ENCODE results near the gene TRIM6. TPM values are rescaled to one million over a fixed set of nuclear protein-coding genes. Genes with fewer than 3 reads are reported as not detected.

The TRIM6 gene
- total and polyA plus RNA-seq, 9 of the 15 experiments (the other 6 are each of a cell fraction or from before 2014, with no cell fraction given) = 5.0 to 11.8 (median 8.7) TPM

- TF ChIP-seq PHF20 (IDR thresholded peaks at IDR 0.05; ENCODE audit: partially characterized antibody) = no peak
- no peak for TF ChIP-seq MCM2 (IDR thresholded peaks at IDR 0.05; ENCODE audit: low read depth)
- TF ChIP-seq ZNF311 (CRISPR knock-in tag; IDR thresholded peaks at IDR 0.05) = no peak
- TF ChIP-seq CUX1 (CRISPR knock-in tag; IDR thresholded peaks at IDR 0.05) = no peak
- TF ChIP-seq TAF1 (IDR thresholded peaks at IDR 0.05; ENCODE audit: control insufficient read depth, extremely low read depth, insufficient read depth, low read length, severe bottlenecking) = no peak
- TF ChIP-seq HES1 (IDR thresholded peaks at IDR 0.05; ENCODE audit: low read depth) = no peak
- TF ChIP-seq PHB2 (IDR thresholded peaks at IDR 0.05; ENCODE audit: low read depth) = no peak
- peak; percentile 24; the same call in 1 of the 2 replicates for TF ChIP-seq JUN (IDR thresholded peaks at IDR 0.05; ENCODE audit: borderline replicate concordance, low read depth, low read length)
- TF ChIP-seq JUN (CRISPR knock-in tag; IDR thresholded peaks at IDR 0.05; ENCODE audit: borderline replicate concordance) = no peak
- no peak for TF ChIP-seq MAZ (CRISPR knock-in tag; conservative IDR thresholded peaks at IDR 0.05 in 1 of 2, IDR thresholded peaks at IDR 0.05 in 1 of 2)
- TF ChIP-seq ELF1 (tag; IDR thresholded peaks at IDR 0.05) = no peak
- TF ChIP-seq ARID4B (CRISPR knock-in tag; IDR thresholded peaks at IDR 0.05) = no peak
- TF ChIP-seq BHLHE40 (IDR thresholded peaks at IDR 0.05; ENCODE audit: low read length) = peak; percentile 28; the same call in 1 of the 2 replicates
- TF ChIP-seq XRCC3 (IDR thresholded peaks at IDR 0.05) = no peak
- no peak for TF ChIP-seq ETV5 (CRISPR knock-in tag; IDR thresholded peaks at IDR 0.05; ENCODE audit: low read depth)
- peak; percentile 44 for TF ChIP-seq FOSL1 (tag; conservative IDR thresholded peaks at IDR 0.05)
- TF ChIP-seq ZFX (CRISPR knock-in tag; IDR thresholded peaks at IDR 0.05) = no peak
- no peak for TF ChIP-seq KLF10 (CRISPR knock-in tag; IDR thresholded peaks at IDR 0.05)
- TF ChIP-seq ZC3H11A (IDR thresholded peaks at IDR 0.05; ENCODE audit: low read depth, low read length) = no peak
Observed at GRCh38 chr11:5564259-5565019, 32.0 kb upstream of the TRIM6 start (continued).
